Natural killer cell treated with Interleukin-12 subunit alpha and Interleukin-12 subunit beta and Interleukin-15 and Interleukin-18, amount 100 ng/mL, for 72 hours (primary cell): ENCODE results near the gene FHIT. TPM values are rescaled to one million over a fixed set of nuclear protein-coding genes. Genes with fewer than 3 reads are reported as not detected.

Experiments
- ATAC-seq, 2 donors: fragments of 150-1000 bp; cut with Tn5 transposase in 1 of 2; sonication (Bioruptor Pico), chemical (Tn5 transposase) in 1 of 2; 2 replicates each; pipeline ENCODE4 v1.10.0; 2021
- DNase-seq: peaks from one replicate; pipeline ENCODE4 v3.0.0; 2022; ENCODE audit warnings: low spot score
- H3K27ac Mint-ChIP-seq, 2 donors: 1 replicate in 1 of 2; 2 replicates in 1 of 2; pipeline ENCODE4 v1.8.0; 2022; ENCODE audit warnings: mixed read lengths in 2 of 2, mild to moderate bottlenecking in 1 of 2, moderate library complexity in 1 of 2
- H3K27me3 Mint-ChIP-seq, 2 donors: 1 replicate in 1 of 2; 2 replicates in 1 of 2; pipeline ENCODE4 v1.8.0; 2022; ENCODE audit warnings: mixed read lengths in 2 of 2
- H3K36me3 Mint-ChIP-seq: one replicate; pipeline ENCODE4 v1.8.0; 2022; ENCODE audit warnings: mixed read lengths
- H3K4me1 Mint-ChIP-seq, 2 donors: 1 replicate in 1 of 2; 2 replicates in 1 of 2; pipeline ENCODE4 v1.8.0; 2022; ENCODE audit warnings: low read depth in 2 of 2, mixed read lengths in 2 of 2, mild to moderate bottlenecking in 1 of 2
- H3K4me3 Mint-ChIP-seq: one replicate; pipeline ENCODE4 v1.8.0; 2022; ENCODE audit warnings: mixed read lengths
- H3K9me3 Mint-ChIP-seq: 2 replicates; pipeline ENCODE4 v1.8.0; 2022; ENCODE audit warnings: mixed read lengths
- total RNA-seq, 2 donors: library from RNA; stranded (reverse); gene quantifications; one replicate each; pipeline ENCODE4 v1.2.3, GENCODE V29; 2022

FHIT gene
- total RNA-seq, 2 donors from 2014 or later: 2.4 to 3.0 TPM

DNA sequence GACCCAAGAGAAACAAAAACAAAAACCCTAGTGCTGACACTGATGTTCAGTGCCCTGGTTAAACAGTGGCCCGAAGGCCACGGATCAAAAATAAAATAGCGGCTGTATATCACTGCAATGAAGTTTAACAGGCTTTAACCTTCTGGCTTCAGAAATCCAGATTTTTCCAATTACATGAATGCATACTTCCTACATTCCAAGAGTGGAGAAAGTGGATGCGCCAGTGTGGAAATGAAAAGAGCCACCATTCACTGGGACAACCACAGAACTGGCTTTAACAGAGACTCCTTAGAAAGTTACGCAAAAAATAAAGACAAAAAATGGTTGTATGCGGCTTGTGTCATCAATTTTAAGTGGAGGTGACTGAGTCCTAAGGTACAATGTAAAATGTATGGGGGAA, 522.2 kb downstream of the FHIT start:
- H3K4me3 Mint-ChIP-seq: no peak overlapping the region
- ATAC-seq: no peak

DNA sequence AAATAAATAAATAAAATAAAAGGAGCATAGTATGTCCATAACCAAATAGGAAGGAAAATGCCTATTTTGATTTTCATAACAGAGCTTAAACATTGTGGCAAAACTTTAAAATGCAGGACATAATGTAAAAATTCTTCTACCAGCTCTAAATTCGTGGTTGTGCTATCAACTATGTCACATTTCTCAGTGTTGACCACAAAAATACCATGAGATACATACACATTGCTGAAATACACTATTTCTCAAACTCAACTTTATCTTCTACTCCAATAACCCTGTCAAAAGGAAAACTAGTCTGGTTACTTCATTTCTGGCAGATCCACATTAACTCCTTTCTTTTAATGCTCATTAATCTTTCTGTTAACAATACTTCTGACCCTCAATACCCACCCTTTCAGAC, 523.2 kb downstream of the FHIT start:
- Mint-ChIP-seq H3K27me3 (no peaks in the 10 kb centered on the region), H3K27ac (no peak overlapping the region), H3K9me3 (peaks cover 4% of the 10 kb centered on the region), H3K4me3 (no peak overlapping the region), H3K4me1 (no peaks in the 10 kb centered on the region), H3K36me3 (no peaks in the 10 kb centered on the region)
- DNase-seq (no peak), ATAC-seq (no peak)

More for the DNA sequence above, 522.2 kb downstream of the FHIT start:
- no peak for DNase-seq
- H3K27ac Mint-ChIP-seq: no peak overlapping the region
- no peaks in the 10 kb centered on the region for H3K4me1 Mint-ChIP-seq
- peaks cover 0 to 3% of the 10 kb centered on the region in 2 donors for H3K27me3 Mint-ChIP-seq
- H3K9me3 Mint-ChIP-seq: peaks cover 4% of the 10 kb centered on the region
- no peaks in the 10 kb centered on the region for H3K36me3 Mint-ChIP-seq

DNA sequence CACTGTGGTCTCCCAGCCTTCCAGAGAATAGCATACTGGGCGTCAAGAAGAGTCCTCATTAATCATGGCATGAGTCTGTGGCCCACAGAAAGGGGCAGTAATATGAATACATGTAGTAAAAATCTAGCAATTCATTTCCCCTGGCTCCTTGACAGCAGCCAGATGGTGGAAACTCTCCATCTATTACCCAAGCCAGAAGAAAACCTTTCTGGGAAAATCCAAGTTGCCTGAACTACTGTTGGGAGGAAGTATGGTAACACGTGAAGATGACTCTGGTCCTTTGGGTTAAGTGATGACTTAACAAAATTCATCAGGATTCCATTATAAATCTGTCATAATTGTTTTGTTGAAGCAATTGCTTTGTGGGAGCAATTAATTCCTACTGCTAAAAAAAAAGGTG, 530.5 kb downstream of the FHIT start:
- no peak for ATAC-seq
- DNase-seq: no peak
- H3K36me3 Mint-ChIP-seq: no peaks in the 10 kb centered on the region
- peaks cover 6% of the 10 kb centered on the region for H3K9me3 Mint-ChIP-seq
- no peaks in the 10 kb centered on the region for H3K4me1 Mint-ChIP-seq
- H3K4me3 Mint-ChIP-seq: no peak overlapping the region
- no peak overlapping the region for H3K27ac Mint-ChIP-seq
- H3K27me3 Mint-ChIP-seq: peaks cover 0 to 2% of the 10 kb centered on the region in 2 donors

DNA sequence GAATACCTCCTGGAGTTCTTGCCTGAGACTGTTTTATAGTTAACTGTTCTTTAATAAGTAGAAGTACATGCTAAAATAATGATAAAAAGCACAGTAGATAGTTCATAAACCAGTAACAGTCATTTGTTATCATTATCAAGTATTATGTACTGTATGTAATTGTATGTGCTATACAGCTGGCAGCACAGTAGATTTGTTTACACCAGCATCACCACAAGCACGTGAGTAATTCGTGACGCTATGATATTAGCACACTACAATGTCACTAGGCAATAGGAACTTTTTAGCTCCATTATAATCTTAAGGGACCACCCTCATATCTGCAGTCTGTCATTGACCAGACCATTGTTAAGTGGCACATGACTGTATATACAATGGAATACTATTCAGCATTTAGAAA, 534.7 kb downstream of the FHIT start:
- H3K27me3 Mint-ChIP-seq: peaks cover 0 to 2% of the 10 kb centered on the region in 2 donors
- H3K4me1 Mint-ChIP-seq: no peaks in the 10 kb centered on the region
- peaks cover 7% of the 10 kb centered on the region for H3K9me3 Mint-ChIP-seq
- ATAC-seq (no peak), DNase-seq (no peak)
- no peak overlapping the region for H3K27ac Mint-ChIP-seq
- peaks cover 1% of the 10 kb centered on the region for H3K36me3 Mint-ChIP-seq
- H3K4me3 Mint-ChIP-seq: no peak overlapping the region

DNA sequence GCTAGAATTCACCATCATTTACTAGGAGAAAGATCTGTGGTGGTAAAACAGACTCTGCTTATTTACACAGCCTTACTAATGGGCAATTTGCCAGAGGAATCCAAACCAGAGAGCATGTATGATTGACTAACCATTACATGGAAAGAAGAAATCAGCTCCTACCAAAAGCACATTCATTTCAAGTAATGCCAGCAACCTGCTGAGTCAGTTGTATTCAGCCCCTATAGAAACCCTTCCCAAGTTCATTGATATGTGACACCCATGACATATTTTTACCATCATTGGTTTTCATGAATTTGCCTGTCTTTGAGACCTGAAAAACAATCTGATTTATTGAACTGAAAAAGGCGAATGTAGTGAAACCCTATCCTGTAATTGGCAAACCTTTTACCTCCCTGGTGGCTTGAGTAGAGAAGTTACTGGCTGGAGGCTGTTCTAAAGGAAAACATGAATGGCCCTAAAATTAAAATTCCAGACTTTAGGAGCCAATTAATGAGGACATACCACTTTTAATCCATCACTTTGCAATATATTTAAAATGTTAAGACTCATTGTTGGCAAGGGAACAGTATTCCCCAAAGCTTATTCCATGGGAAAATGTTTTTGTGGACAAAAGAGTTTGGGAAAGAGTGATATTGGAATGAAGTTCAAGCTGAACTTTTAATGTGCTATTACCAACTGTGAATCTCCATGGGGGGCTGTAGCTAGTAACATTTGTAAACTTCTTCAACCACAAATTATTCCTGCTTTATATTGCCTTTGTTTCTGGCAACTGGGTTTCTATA, 542.9 kb downstream of the FHIT start:
- Mint-ChIP-seq H3K9me3 (peaks cover 4% of the 10 kb centered on the region), H3K4me1 (no peaks in the 10 kb centered on the region), H3K27ac (no peak overlapping the region), H3K4me3 (no peak overlapping the region), H3K36me3 (peaks cover 10% of the 10 kb centered on the region), H3K27me3 (no peaks in the 10 kb centered on the region)
- ATAC-seq: no peak
- no peak for DNase-seq

DNA sequence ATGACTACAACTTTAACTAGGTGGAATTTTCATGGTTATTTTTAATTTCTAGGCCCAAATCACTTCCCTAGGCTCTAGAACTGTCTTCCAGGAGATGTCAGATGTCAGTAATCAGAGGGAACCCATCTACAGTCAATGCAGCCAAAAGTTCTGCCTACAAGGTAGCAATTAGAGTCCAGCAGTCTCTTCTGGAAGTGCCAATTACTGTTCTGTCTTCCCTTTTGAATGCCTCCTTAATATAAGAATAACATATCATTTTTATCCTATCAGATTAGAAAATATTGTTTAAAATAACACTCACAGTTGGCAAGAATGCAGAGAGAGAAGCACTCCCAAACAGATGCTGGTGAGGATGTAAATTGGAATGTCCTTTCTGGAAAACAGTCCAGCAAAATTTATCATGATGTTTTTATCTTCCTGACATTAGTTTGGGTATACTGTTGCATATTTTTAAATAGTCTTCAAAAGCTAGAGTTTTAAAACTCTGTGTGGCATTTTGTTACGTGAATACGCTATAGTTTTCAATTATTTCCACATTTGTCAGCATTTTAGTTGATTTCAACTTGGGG, 543.7 kb downstream of the FHIT start:
- Mint-ChIP-seq H3K4me3 (no peak overlapping the region), H3K27ac (no peak overlapping the region), H3K4me1 (no peaks in the 10 kb centered on the region), H3K36me3 (peaks cover 10% of the 10 kb centered on the region), H3K9me3 (peaks cover 4% of the 10 kb centered on the region), H3K27me3 (no peaks in the 10 kb centered on the region)
- no peak for ATAC-seq
- no peak for DNase-seq

DNA sequence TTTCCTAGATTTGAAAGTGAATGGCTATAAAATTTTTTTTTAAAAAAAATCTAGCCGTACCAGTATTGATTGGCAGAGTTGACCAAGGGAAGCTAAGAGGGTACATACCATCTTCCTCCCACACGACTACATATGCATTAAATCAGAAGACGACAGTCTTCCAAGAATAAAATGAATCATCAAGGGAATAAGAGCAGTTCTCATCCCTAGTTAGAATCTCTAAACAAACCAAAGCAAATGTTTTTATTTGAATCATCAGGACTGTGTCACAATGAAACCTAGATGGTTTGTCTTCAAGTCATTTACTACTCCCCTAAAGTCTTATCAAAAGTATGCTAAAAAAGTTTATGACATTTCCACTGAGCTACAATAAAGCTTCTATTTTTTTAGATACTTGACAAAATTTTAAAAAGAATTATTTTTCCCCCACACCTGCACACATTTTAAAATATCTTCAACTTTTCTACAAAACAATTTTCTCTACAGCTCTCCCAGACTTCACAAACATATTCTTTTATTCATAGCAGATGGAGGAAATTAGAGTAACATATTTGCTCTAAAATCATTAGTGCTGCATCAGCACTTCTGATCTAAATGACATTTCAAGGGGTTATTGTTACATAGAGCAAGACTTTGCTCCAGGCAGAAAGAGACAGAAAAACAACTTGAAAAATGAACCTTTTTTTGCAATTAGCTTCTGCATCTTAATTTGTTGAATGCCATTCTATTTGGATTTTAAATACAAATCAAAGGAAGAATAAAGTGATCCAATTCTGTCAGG, 547.1 kb downstream of the FHIT start:
- Mint-ChIP-seq H3K27ac (no peak overlapping the region), H3K27me3 (no peaks in the 10 kb centered on the region), H3K4me1 (no peaks in the 10 kb centered on the region), H3K9me3 (no peaks in the 10 kb centered on the region), H3K36me3 (peaks cover 4% of the 10 kb centered on the region), H3K4me3 (no peak overlapping the region)
- ATAC-seq (no peak), DNase-seq (no peak)

DNA sequence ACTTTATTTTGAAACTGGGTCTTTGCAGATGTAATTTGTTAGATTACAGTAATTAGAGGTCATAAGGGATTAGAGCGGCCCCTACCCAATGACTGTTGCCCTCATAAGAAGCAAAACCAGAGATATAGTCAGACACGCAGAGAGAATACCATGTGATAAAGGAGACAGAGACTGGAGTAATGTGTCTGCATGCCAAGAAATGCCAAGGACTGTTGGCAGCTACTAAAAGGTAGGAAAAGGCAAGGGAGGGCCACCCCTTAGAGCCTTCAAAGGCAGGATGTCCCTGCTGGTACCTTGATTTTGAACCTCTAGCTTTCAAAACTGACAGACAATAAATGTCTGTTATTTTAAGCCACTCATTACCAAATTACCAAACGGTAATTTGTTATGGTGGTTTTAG, 548.2 kb downstream of the FHIT start:
- H3K27ac Mint-ChIP-seq: no peak overlapping the region
- no peaks in the 10 kb centered on the region for H3K9me3 Mint-ChIP-seq
- ATAC-seq (no peak), DNase-seq (no peak)
- H3K4me3 Mint-ChIP-seq: no peak overlapping the region
- H3K27me3 Mint-ChIP-seq: no peaks in the 10 kb centered on the region
- peaks cover 4% of the 10 kb centered on the region for H3K36me3 Mint-ChIP-seq
- H3K4me1 Mint-ChIP-seq: no peaks in the 10 kb centered on the region

DNA sequence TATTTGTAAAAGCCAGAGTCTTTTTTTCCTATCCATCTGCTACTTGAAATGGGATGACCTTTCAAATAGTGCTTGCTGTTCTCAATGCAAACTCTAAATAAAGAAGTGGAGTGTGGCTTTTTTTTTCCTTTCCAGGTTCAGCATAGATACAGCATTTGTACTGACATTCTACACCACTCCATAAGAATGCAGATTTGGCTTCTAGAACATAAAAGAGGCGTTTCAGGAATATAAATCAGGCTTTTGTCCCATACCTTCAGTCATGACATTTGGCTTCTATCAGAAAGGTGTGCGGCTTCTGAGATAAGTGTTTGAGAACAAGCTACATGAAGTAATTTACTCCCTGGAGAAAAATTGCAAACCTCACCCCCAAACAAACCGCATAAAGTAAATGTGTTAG, 553.1 kb downstream of the FHIT start:
- Mint-ChIP-seq H3K9me3 (no peaks in the 10 kb centered on the region), H3K36me3 (peaks cover 4% of the 10 kb centered on the region), H3K27me3 (peaks cover 0 to 6% of the 10 kb centered on the region in 2 donors), H3K4me3 (no peak overlapping the region), H3K4me1 (peaks cover 0 to 2% of the 10 kb centered on the region in 2 donors), H3K27ac (no peak overlapping the region)
- ATAC-seq (no peak), DNase-seq (no peak)

DNA sequence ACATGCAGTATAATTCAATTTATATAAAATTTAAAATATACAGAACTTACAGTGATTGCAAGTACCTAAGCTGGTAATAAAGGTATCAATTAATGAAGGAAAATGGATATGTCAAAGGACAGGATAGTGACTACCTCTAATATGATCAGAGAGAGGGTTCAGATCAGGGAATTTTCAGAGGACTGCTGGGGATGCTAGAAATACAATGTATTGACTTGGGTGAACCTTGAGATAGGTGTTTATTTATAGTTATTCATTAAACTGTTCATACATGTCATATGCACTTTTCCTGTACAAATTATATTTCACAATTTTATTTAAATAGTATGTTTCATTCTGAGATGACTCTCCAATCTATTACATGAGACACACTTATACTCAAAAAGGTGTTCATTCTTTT, 554.1 kb downstream of the FHIT start:
- H3K36me3 Mint-ChIP-seq: peaks cover 4% of the 10 kb centered on the region
- no peaks in the 10 kb centered on the region for H3K9me3 Mint-ChIP-seq
- H3K27me3 Mint-ChIP-seq: peaks cover 0 to 6% of the 10 kb centered on the region in 2 donors
- ATAC-seq: no peak
- H3K27ac Mint-ChIP-seq: no peak overlapping the region
- DNase-seq: no peak
- no peak overlapping the region for H3K4me3 Mint-ChIP-seq
- peaks cover 0 to 2% of the 10 kb centered on the region in 2 donors for H3K4me1 Mint-ChIP-seq

DNA sequence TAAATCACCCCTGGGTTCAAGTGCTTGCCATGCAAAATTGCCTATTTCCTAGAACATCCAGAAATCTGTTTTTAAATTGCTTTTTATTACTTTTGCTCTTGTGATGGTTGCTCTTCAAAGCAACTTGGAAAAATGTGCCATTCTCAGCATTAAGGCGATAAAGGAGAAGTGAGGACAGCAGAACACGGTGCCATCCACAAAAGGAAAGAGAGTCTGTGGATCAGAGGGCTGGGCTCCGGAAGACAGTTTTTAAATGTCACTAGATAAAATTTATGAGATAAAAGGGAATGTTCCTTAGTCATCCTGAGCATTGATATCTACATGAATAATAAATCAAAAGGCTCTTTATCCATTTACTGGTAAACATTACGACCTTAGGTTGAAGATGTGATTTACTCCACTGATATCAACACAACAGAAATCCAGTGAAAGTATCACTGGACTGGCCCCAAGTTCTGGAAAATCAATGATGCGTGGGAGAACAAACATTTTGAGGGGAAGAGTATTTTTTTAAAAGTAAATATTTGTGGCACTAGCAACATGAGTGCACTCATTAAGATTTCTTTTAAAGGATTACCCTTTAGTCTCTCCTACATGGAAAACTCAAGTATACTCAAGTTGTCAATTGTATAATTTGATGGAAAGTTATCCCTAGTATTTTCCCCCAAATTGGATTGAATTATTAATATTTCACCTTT, 554.7 kb downstream of the FHIT start:
- H3K27ac Mint-ChIP-seq: no peak overlapping the region
- no peak overlapping the region for H3K4me3 Mint-ChIP-seq
- ATAC-seq: no peak
- H3K4me1 Mint-ChIP-seq: peaks cover 0 to 2% of the 10 kb centered on the region in 2 donors
- DNase-seq: no peak
- H3K9me3 Mint-ChIP-seq: no peaks in the 10 kb centered on the region
- peaks cover 4% of the 10 kb centered on the region for H3K36me3 Mint-ChIP-seq
- H3K27me3 Mint-ChIP-seq: peaks cover 0 to 6% of the 10 kb centered on the region in 2 donors

DNA sequence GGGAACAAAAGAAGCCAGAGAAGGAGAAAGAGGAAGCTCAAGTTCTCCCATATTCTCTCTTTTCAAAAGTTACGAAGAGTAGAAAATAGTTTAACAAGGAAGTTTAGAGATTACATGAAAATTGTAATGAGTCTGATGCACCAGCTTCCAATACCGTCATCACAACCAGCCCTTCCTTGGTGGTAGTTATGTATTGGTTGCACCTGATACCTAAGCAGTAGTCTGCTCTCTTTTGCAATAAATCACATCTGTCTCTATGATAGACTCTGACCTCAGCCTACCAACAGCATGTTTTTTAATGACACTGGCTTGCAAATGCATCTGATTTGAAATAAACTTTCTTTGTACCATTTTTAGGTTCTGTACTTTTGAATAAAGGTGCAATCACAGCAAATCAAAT, 575.8 kb downstream of the FHIT start:
- no peak for DNase-seq
- Mint-ChIP-seq H3K27ac (no peak overlapping the region), H3K4me1 (no peaks in the 10 kb centered on the region), H3K27me3 (no peaks in the 10 kb centered on the region), H3K4me3 (no peak overlapping the region), H3K36me3 (peaks cover 6% of the 10 kb centered on the region), H3K9me3 (peaks cover 7% of the 10 kb centered on the region)
- ATAC-seq: no peak

DNA sequence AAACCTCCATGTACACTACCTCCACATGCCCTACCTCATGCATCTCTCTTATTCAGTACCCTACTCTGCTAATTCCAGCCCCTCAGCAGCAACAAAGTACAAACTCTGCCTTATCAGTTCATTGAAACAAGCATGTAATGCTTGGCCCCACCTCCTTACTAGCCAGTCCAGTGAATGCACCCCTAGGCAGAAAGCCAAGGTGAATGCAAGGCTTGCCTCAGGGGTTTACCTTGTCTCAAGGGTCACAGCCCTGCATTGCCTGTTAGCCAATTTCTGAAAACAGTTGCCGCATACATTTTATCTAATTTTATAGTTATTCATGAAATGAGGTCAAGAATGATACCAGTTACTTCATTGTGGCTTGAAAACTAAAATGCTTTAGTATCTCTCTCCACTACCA, 576.4 kb downstream of the FHIT start:
- DNase-seq (no peak), ATAC-seq (no peak)
- H3K4me3 Mint-ChIP-seq: no peak overlapping the region
- peaks cover 6% of the 10 kb centered on the region for H3K36me3 Mint-ChIP-seq
- H3K9me3 Mint-ChIP-seq: peaks cover 7% of the 10 kb centered on the region
- no peak overlapping the region for H3K27ac Mint-ChIP-seq
- H3K27me3 Mint-ChIP-seq: no peaks in the 10 kb centered on the region
- H3K4me1 Mint-ChIP-seq: no peaks in the 10 kb centered on the region

DNA sequence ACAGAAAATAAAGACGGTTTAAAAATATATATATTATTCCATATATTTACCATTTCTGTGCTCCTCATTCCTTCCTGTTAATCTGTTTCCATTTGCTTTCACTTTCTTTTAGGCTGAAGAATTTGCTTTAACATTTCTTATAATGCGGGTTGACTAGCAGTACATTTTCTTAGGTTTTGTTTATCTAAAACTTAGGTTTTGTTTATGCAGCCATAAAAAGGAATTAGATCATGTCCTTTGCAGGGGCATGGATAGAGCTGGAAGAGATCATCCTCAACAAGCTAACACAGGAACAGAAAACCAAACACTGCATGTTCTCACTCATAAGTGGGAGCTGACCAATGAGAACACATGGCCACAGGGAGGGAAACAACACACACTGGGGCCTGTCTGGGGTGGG, 578.1 kb downstream of the FHIT start:
- no peak overlapping the region for H3K4me3 Mint-ChIP-seq
- H3K27me3 Mint-ChIP-seq: no peaks in the 10 kb centered on the region
- H3K27ac Mint-ChIP-seq: no peak overlapping the region
- H3K9me3 Mint-ChIP-seq: peaks cover 10% of the 10 kb centered on the region
- DNase-seq (no peak), ATAC-seq (no peak)
- peaks cover 6% of the 10 kb centered on the region for H3K36me3 Mint-ChIP-seq
- no peaks in the 10 kb centered on the region for H3K4me1 Mint-ChIP-seq
